Spinal cord (tissue), 10 donors: Measurements from ENCODE around the gene PRKCD. TPM values are rescaled to one million over a fixed set of nuclear protein-coding genes. Genes with fewer than 3 reads are reported as not detected.

Source experiments
- DNase-seq, 6 donors: peaks; one replicate each; pipeline versions ENCODE4 v3.0.0 to v3.0.0-alpha.2; 2013 to 2015; ENCODE audit warnings: low spot score in 6 of 6, low read depth in 4 of 6
- H3K27ac ChIP-seq: one replicate; pipeline ENCODE4 v1.5.1; 2013; ENCODE audit warnings: low read depth, low read length, control low read depth
- H3K27me3 ChIP-seq: one replicate; pipeline ENCODE4 v1.6.1; 2013; ENCODE audit warnings: low read length; ENCODE audit not compliant: control insufficient read depth, insufficient read depth
- H3K36me3 ChIP-seq: one replicate; pipeline ENCODE4 v1.6.1; 2013; ENCODE audit warnings: low read length; ENCODE audit not compliant: control insufficient read depth, insufficient read depth
- H3K4me1 ChIP-seq: one replicate; pipeline ENCODE4 v1.6.1; 2013; ENCODE audit warnings: low read length; ENCODE audit not compliant: control insufficient read depth, insufficient read depth
- H3K4me3 ChIP-seq: one replicate; pipeline ENCODE4 v1.5.1; 2013; ENCODE audit warnings: low read depth, low read length, control low read depth
- H3K9me3 ChIP-seq: one replicate; pipeline ENCODE4 v1.6.1; 2013; ENCODE audit warnings: low read length; ENCODE audit not compliant: control insufficient read depth, insufficient read depth
- WGBS: methylation state at CpG from one replicate; pipeline ENCODE4 v1.1.5; 2013; ENCODE audit warnings: missing lambda C conversion rate; ENCODE audit not compliant: insufficient coverage; 5-methylcytosine and 5-hydroxymethylcytosine counted together
- polyA plus RNA-seq, 2 donors: library from polyadenylated mRNA; unstranded; fragments of 120-200 nt; gene quantifications; one replicate each; pipeline ENCODE4 v1.2.1, GENCODE V29; 2013; ENCODE audit not compliant: insufficient read length in 2 of 2
- total RNA-seq, 2 donors: library from RNA; depleted of rRNA in 1 of 2; stranded (reverse); fragments of 120-200 nt in 1 of 2; fragments of >200 nt in 1 of 2; gene quantifications; one replicate each; pipeline versions ENCODE4 v1.2.3 to v1.2.4, GENCODE V29; 2013 to 2014
- donor health status: healthy.

Gene PRKCD
- total and polyA plus RNA-seq, 4 donors, result 2.9 to 15.0 (median 11.2) TPM

DNA sequence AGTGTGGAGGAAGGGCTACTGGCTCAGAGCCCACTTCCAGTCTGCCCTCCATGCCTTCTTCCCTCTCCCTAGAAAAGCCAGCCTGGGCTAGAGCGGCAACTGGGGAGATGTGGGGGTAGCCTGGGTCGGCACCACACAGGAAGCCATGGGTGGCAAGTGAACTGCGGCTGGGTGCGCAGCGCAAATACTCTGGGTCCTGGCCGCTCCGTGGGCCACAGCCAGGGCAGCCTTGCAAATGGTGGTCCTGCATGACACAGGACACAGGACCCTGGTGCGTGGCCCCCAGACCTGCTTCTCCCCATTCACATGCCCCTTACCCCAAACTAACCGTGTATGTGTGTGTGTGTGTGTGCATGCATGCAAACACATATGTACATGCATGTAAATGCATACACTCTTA is 25.7 kb downstream of the PRKCD start:
- Histone ChIP-seq H3K36me3 (peaks cover 47% of the 10 kb centered on the region), H3K27me3 (no peaks in the 10 kb centered on the region), H3K4me1 (peaks cover 3% of the 10 kb centered on the region), H3K27ac (no peak overlapping the region), H3K4me3 (no peak overlapping the region), H3K9me3 (no peaks in the 10 kb centered on the region)
- DNase-seq, result no peak
- WGBS, result 94% methylated on average over 6 of the region's 9 CpGs

- Histone ChIP-seq H3K4me1 (peaks cover 3% of the 10 kb centered on the region), H3K9me3 (no peaks in the 10 kb centered on the region), H3K27ac (no peak overlapping the region), H3K36me3 (peaks cover 52% of the 10 kb centered on the region), H3K27me3 (no peaks in the 10 kb centered on the region), H3K4me3 (no peak overlapping the region)
- WGBS, result 94% methylated on average over 3 of the region's 4 CpGs
- DNase-seq, result no peak
Measured at GRCh38 chr3:53187430-53187829, 26.4 kb downstream of the PRKCD start.

- H3K4me1 ChIP-seq, result no peaks in the 10 kb centered on the region
- H3K4me3 ChIP-seq, result no peak overlapping the region
- no peaks in the 10 kb centered on the region for H3K27me3 ChIP-seq
- 90% methylated on average over 2 of the region's 5 CpGs for WGBS
- H3K27ac ChIP-seq, result no peak overlapping the region
- no peaks in the 10 kb centered on the region for H3K9me3 ChIP-seq
- H3K36me3 ChIP-seq, result peaks cover 48% of the 10 kb centered on the region
- DNase-seq, result no peak
Measured at GRCh38 chr3:53188136-53188685, 27.2 kb downstream of the PRKCD start.

DNA sequence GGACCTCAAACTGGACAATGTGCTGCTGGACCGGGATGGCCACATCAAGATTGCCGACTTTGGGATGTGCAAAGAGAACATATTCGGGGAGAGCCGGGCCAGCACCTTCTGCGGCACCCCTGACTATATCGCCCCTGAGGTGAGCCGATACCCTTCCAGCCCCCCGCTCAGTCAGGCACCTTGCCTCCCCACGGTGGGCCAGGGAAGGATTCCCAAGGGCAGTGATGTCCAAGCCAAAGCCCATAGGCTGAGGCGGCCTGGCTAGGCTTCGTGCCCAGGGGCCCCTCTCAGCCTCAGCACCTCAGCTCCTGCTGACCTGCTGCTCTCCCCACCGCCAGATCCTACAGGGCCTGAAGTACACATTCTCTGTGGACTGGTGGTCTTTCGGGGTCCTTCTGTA is 27.7 kb downstream of the PRKCD start:
- Histone ChIP-seq H3K4me3 (no peak overlapping the region), H3K27ac (no peak overlapping the region), H3K4me1 (peaks cover 4% of the 10 kb centered on the region), H3K9me3 (no peaks in the 10 kb centered on the region), H3K27me3 (no peaks in the 10 kb centered on the region), H3K36me3 (peaks cover 43% of the 10 kb centered on the region)
- 96% methylated on average over 13 of the region's 13 CpGs for WGBS
- no peak for DNase-seq

- no peak for DNase-seq
- Histone ChIP-seq H3K4me3 (no peak overlapping the region), H3K27me3 (no peaks in the 10 kb centered on the region), H3K9me3 (no peaks in the 10 kb centered on the region), H3K36me3 (peaks cover 42% of the 10 kb centered on the region), H3K27ac (no peak overlapping the region), H3K4me1 (peaks cover 4% of the 10 kb centered on the region)
- WGBS, result 91% methylated on average over 3 of the region's 3 CpGs
Measured at GRCh38 chr3:53189276-53189675, 28.3 kb downstream of the PRKCD start.

GRCh38 chr3:53190659-53191058 is 29.6 kb downstream of the PRKCD start:
- H3K9me3 ChIP-seq, result no peaks in the 10 kb centered on the region
- 85% methylated on average over 3 of the region's 3 CpGs for WGBS
- H3K36me3 ChIP-seq, result peaks cover 41% of the 10 kb centered on the region
- DNase-seq, result no peak
- H3K4me1 ChIP-seq, result peaks cover 7% of the 10 kb centered on the region
- no peak overlapping the region for H3K27ac ChIP-seq
- H3K27me3 ChIP-seq, result no peaks in the 10 kb centered on the region
- no peak overlapping the region for H3K4me3 ChIP-seq

DNA sequence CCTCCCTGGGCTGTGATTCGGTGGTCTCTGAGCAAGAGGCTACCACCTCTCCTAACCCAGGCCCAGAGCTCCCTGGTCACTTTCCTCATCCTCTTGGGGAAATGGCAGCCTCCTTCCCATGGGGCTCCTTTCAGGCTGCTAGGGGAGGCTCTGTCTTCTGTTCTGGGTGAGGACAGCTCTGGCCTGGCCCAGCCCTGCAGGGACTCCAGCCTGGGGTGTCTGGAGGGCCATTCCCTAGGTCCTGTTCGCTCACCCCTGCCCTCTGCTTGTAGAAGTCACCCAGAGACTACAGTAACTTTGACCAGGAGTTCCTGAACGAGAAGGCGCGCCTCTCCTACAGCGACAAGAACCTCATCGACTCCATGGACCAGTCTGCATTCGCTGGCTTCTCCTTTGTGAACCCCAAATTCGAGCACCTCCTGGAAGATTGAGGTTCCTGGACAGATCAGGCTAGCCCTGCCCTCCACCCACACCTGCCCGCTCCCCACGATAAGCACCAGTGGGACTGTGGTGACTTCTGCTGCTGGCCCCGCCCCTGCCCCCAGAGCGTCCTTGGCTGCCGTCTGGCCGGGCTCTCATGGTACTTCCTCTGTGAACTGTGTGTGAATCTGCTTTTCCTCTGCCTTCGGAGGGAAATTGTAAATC is 30.9 kb downstream of the PRKCD start:
- Histone ChIP-seq H3K36me3 (peaks cover 28% of the 10 kb centered on the region), H3K4me3 (no peak overlapping the region)

DNA sequence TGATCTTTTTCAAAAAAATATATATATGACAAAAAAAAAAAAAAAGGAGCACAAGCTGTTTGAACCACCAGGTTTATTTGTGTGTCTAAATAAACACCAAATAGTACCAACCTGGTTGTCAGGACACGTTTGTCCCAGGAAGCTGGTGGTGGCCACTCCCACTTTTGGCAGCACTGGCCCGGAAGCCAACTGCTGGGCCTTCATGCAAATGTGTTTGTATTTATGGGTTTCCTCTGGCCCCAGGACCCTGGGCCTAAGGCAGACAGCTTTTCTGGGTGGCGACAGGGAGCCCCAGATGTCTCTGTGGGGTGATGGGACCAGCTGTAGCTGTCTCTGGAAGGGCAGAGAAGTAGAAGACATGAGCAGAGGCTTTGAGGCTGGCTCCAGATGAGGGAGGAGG is 31.6 kb downstream of the PRKCD start:
- Histone ChIP-seq H3K27ac (no peak overlapping the region), H3K36me3 (peaks cover 28% of the 10 kb centered on the region)

More for the DNA sequence above, 30.9 kb downstream of the PRKCD start:
- Histone ChIP-seq H3K4me1 (peaks cover 14% of the 10 kb centered on the region), H3K9me3 (no peaks in the 10 kb centered on the region), H3K27me3 (no peaks in the 10 kb centered on the region), H3K27ac (no peak overlapping the region)
- WGBS, result 91% methylated on average over 10 of the region's 16 CpGs
- no peak for DNase-seq

DNA sequence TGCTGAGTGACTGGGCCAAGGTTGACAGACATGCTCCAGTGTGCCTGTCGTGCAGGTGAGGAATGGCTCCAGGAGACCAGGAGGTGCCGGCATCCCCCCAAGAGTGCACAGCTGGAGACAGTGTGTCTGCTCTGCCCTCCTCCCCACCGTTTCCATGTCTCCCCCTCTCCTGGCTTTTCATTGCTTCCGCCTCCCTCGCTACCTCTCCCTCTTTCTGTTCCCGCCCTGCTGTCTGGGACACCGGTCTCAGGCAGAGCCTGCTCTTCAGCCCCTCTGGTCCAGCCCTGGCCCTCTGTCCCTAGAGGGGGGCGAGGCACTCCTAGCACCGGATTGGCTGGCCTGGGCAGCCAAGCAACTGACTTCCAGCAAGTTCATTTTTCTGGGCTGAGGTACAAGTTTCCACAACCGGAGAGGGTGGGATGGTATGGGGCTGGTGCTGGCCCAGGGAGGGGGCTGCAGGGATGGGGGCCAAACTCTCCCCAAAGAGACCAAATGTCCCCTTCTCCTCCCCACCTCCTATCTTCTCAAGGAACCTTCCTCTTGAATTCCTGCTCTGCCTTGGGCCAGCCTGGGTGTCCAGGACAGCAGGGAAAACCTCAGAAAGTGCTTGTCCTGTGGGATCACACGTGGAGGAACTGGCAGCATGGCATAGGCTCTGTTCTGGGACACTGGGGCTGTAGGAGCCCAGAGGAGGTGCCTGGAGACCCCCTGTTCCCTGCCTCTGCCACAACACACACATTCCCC is 32.6 kb downstream of the PRKCD start:
- peaks cover 26% of the 10 kb centered on the region for H3K36me3 ChIP-seq
- no peaks in the 10 kb centered on the region for H3K9me3 ChIP-seq
- H3K27me3 ChIP-seq, result no peaks in the 10 kb centered on the region
- H3K4me3 ChIP-seq, result no peak overlapping the region
- peaks cover 14% of the 10 kb centered on the region for H3K4me1 ChIP-seq
- peak in 1 of 6 donors; percentile 35 for DNase-seq
- H3K27ac ChIP-seq, result no peak overlapping the region
- 37% methylated on average over 10 of the region's 11 CpGs for WGBS

More for the DNA sequence above, 31.6 kb downstream of the PRKCD start:
- Histone ChIP-seq H3K4me3 (no peak overlapping the region), H3K9me3 (no peaks in the 10 kb centered on the region), H3K4me1 (peaks cover 14% of the 10 kb centered on the region), H3K27me3 (no peaks in the 10 kb centered on the region)
- no peak for DNase-seq
- 52% methylated on average over 3 of the region's 3 CpGs for WGBS
